Activated naive CD8-positive, alpha-beta T cell treated with anti-CD3 and anti-CD28 coated beads, Interleukin-2, amount 50 U/mL, for 24 hours (primary cell): ENCODE data around the gene EIF4G3.

Experiments used
- ATAC-seq: fragments of 150-1000 bp; cut with Tn5 transposase; one replicate; pipeline ENCODE4 v1.10.0; 2021
- DNase-seq: peaks from one replicate; pipeline ENCODE4 v3.0.0; 2021
- H3K27ac Mint-ChIP-seq: one replicate; pipeline ENCODE4 v1.8.0; 2021; ENCODE audit warnings: mild to moderate bottlenecking, mixed read lengths
- H3K27me3 Mint-ChIP-seq: one replicate; pipeline ENCODE4 v1.8.0; 2021; ENCODE audit warnings: mixed read lengths
- H3K36me3 Mint-ChIP-seq: one replicate; pipeline ENCODE4 v1.8.0; 2021; ENCODE audit warnings: low read depth, mixed read lengths
- H3K4me1 Mint-ChIP-seq: one replicate; pipeline ENCODE4 v1.8.0; 2021; ENCODE audit warnings: mixed read lengths
- H3K4me3 Mint-ChIP-seq: one replicate; pipeline ENCODE4 v1.8.0; 2021; ENCODE audit warnings: mild to moderate bottlenecking, moderate library complexity, mixed read lengths
- H3K9me3 Mint-ChIP-seq: one replicate; pipeline ENCODE4 v1.8.0; 2021; ENCODE audit warnings: mixed read lengths

The EIF4G3 gene

GRCh38 chr1:21012937-21013336 is 163.8 kb downstream of the EIF4G3 start:
- Mint-ChIP-seq H3K36me3 (peaks cover 12% of the 10 kb centered on the region), H3K27ac (no peak overlapping the region), H3K4me3 (no peak overlapping the region), H3K27me3 (no peaks in the 10 kb centered on the region), H3K4me1 (peaks cover 7% of the 10 kb centered on the region), H3K9me3 (peaks cover 3% of the 10 kb centered on the region)
- ATAC-seq (no peak), DNase-seq (no peak)

GRCh38 chr1:21007876-21008275 is 168.8 kb downstream of the EIF4G3 start:
- DNase-seq = no peak
- Mint-ChIP-seq H3K36me3 (no peaks in the 10 kb centered on the region), H3K4me3 (no peak overlapping the region), H3K27ac (no peak overlapping the region), H3K4me1 (no peaks in the 10 kb centered on the region), H3K9me3 (no peaks in the 10 kb centered on the region), H3K27me3 (no peaks in the 10 kb centered on the region)
- ATAC-seq = no peak

GRCh38 chr1:21005466-21006239 is 171.0 kb downstream of the EIF4G3 start:
- H3K4me1 Mint-ChIP-seq = no peaks in the 10 kb centered on the region
- peaks cover 11% of the 10 kb centered on the region for H3K36me3 Mint-ChIP-seq
- no peaks in the 10 kb centered on the region for H3K27me3 Mint-ChIP-seq
- H3K9me3 Mint-ChIP-seq = no peaks in the 10 kb centered on the region
- DNase-seq (no peak), ATAC-seq (no peak)
- H3K4me3 Mint-ChIP-seq = no peak overlapping the region
- H3K27ac Mint-ChIP-seq = no peak overlapping the region

- DNase-seq (no peak), ATAC-seq (no peak)
- no peak overlapping the region for H3K4me3 Mint-ChIP-seq
- H3K36me3 Mint-ChIP-seq = peaks cover 15% of the 10 kb centered on the region
- no peaks in the 10 kb centered on the region for H3K9me3 Mint-ChIP-seq
- peaks cover 5% of the 10 kb centered on the region for H3K4me1 Mint-ChIP-seq
- H3K27me3 Mint-ChIP-seq = no peaks in the 10 kb centered on the region
- no peak overlapping the region for H3K27ac Mint-ChIP-seq
These were observed 173.2 kb downstream of the EIF4G3 start for GRCh38 chr1:21003281-21004045.

GRCh38 chr1:21001042-21001441 is 175.7 kb downstream of the EIF4G3 start:
- Mint-ChIP-seq H3K27me3 (no peaks in the 10 kb centered on the region), H3K4me3 (no peak overlapping the region), H3K9me3 (no peaks in the 10 kb centered on the region), H3K36me3 (peaks cover 17% of the 10 kb centered on the region), H3K27ac (no peak overlapping the region), H3K4me1 (peaks cover 7% of the 10 kb centered on the region)
- DNase-seq (no peak), ATAC-seq (no peak)

GRCh38 chr1:21000245-21000594 is 176.5 kb downstream of the EIF4G3 start:
- no peaks in the 10 kb centered on the region for H3K27me3 Mint-ChIP-seq
- H3K27ac Mint-ChIP-seq = no peak overlapping the region
- H3K4me1 Mint-ChIP-seq = peaks cover 7% of the 10 kb centered on the region
- peaks cover 17% of the 10 kb centered on the region for H3K36me3 Mint-ChIP-seq
- no peak for DNase-seq
- no peak for ATAC-seq
- no peaks in the 10 kb centered on the region for H3K9me3 Mint-ChIP-seq
- no peak overlapping the region for H3K4me3 Mint-ChIP-seq

GRCh38 chr1:20999525-21000244 is 177.0 kb downstream of the EIF4G3 start:
- ATAC-seq = no peak
- Mint-ChIP-seq H3K9me3 (no peaks in the 10 kb centered on the region), H3K4me1 (peaks cover 7% of the 10 kb centered on the region), H3K27me3 (no peaks in the 10 kb centered on the region), H3K4me3 (no peak overlapping the region), H3K36me3 (peaks cover 17% of the 10 kb centered on the region), H3K27ac (no peak overlapping the region)
- DNase-seq = no peak

GRCh38 chr1:20998826-20999225 is 177.9 kb downstream of the EIF4G3 start:
- Mint-ChIP-seq H3K27ac (no peak overlapping the region), H3K27me3 (no peaks in the 10 kb centered on the region), H3K4me3 (no peak overlapping the region), H3K9me3 (no peaks in the 10 kb centered on the region), H3K36me3 (peaks cover 17% of the 10 kb centered on the region), H3K4me1 (peaks cover 7% of the 10 kb centered on the region)
- no peak for ATAC-seq
- no peak for DNase-seq

GRCh38 chr1:20997602-20998224 is 179.0 kb downstream of the EIF4G3 start:
- Mint-ChIP-seq H3K36me3 (peaks cover 17% of the 10 kb centered on the region), H3K9me3 (no peaks in the 10 kb centered on the region), H3K27ac (no peak overlapping the region), H3K4me3 (no peak overlapping the region), H3K4me1 (peaks cover 16% of the 10 kb centered on the region), H3K27me3 (no peaks in the 10 kb centered on the region)
- ATAC-seq (no peak), DNase-seq (no peak)

GRCh38 chr1:20996554-20996953 is 180.1 kb downstream of the EIF4G3 start:
- ATAC-seq (no peak), DNase-seq (no peak)
- Mint-ChIP-seq H3K27ac (no peak overlapping the region), H3K9me3 (no peaks in the 10 kb centered on the region), H3K27me3 (no peaks in the 10 kb centered on the region), H3K4me1 (peaks cover 27% of the 10 kb centered on the region), H3K4me3 (no peak overlapping the region), H3K36me3 (peaks cover 12% of the 10 kb centered on the region)

GRCh38 chr1:20993716-20994575 is 182.8 kb downstream of the EIF4G3 start:
- H3K4me1 Mint-ChIP-seq = peaks cover 25% of the 10 kb centered on the region
- no peak overlapping the region for H3K27ac Mint-ChIP-seq
- H3K27me3 Mint-ChIP-seq = no peaks in the 10 kb centered on the region
- peaks cover 9% of the 10 kb centered on the region for H3K36me3 Mint-ChIP-seq
- ATAC-seq = no peak
- H3K4me3 Mint-ChIP-seq = no peak overlapping the region
- no peak for DNase-seq
- no peaks in the 10 kb centered on the region for H3K9me3 Mint-ChIP-seq

- H3K27ac Mint-ChIP-seq = peak overlapping the region; percentile 12
- peak; percentile 36 for ATAC-seq
These were observed 184.2 kb downstream of the EIF4G3 start for GRCh38 chr1:20992322-20993056.

GRCh38 chr1:20988943-20989342 is 187.8 kb downstream of the EIF4G3 start:
- Mint-ChIP-seq H3K27ac (no peak overlapping the region), H3K9me3 (no peaks in the 10 kb centered on the region), H3K4me1 (peaks cover 22% of the 10 kb centered on the region), H3K36me3 (peaks cover 7% of the 10 kb centered on the region), H3K27me3 (no peaks in the 10 kb centered on the region), H3K4me3 (no peak overlapping the region)
- no peak for ATAC-seq
- no peak for DNase-seq

More at GRCh38 chr1:20992322-20993056, 184.2 kb downstream of the EIF4G3 start:
- no peaks in the 10 kb centered on the region for H3K9me3 Mint-ChIP-seq
- peaks cover 23% of the 10 kb centered on the region for H3K4me1 Mint-ChIP-seq
- peaks cover 9% of the 10 kb centered on the region for H3K36me3 Mint-ChIP-seq
- no peak for DNase-seq
- H3K4me3 Mint-ChIP-seq = no peak overlapping the region
- H3K27me3 Mint-ChIP-seq = no peaks in the 10 kb centered on the region
